NCI-H82 (cell line): Measurements from ENCODE around the gene FLT3.
"Not testable (repeated sequence)": the region's sequence is repeated elsewhere in the genome, so short reads cannot be mapped to it uniquely, and the experiment has no call there.

Source experiments
- DNase-seq: peaks from one replicate; lab custom pipeline; 2025; lab: John Stamatoyannopoulos, UW

FLT3 gene

DNA sequence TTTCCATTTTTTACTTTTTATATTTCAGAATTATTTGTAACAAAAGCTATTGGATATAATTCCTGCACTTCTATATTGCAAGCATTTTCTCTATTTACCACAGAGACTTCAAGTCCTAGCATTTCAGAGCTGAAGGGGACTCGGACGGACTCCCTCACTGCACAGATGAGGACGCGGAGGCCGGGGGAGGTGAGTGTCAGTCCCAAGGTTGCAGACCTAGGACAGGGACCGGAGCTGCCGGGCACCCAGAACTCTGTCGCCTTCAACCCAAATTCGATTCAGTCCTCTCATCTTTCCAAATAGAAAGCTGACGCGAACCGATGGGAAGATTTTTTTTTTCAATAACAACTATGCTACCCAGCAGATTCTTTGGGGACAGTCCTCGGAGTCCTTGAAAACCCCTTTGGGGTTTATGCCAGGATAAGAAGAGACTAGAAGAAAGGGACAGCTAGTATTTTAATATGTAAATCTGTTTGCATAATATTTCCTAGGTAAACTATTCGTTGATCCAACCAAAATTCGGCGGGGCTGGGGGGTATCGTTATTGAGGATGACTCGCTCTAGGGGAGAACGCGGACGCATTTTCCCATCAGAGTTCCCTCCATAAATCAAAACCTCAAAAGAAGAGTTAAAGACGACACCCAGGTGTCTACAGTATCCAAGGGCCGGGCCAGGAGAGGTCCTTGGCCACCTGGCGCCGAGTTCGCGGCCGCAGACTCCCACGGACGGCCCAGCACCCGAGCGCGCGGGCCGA is 803 bp downstream of the FLT3 start:
- peak; percentile 23 for DNase-seq

DNA sequence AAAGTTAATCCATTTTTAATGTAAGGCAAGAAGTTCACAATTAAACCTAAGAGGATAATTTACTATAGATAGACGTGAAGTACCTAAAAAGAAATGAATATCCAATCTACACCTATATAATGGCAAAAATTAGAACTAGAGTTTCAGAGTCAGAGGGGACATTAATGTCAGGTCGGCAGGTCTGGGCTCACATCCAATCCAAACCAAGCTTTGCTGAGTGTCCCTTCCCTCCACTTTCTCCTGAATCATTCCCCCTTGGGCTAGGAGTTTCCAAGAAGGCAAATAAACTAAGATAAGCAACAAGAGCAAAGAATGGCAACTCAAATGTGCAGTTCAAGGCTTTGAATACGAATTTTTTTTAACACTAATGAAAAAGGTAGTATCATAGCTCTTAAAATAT is 2.9 kb downstream of the FLT3 start:
- no peak for DNase-seq

DNA sequence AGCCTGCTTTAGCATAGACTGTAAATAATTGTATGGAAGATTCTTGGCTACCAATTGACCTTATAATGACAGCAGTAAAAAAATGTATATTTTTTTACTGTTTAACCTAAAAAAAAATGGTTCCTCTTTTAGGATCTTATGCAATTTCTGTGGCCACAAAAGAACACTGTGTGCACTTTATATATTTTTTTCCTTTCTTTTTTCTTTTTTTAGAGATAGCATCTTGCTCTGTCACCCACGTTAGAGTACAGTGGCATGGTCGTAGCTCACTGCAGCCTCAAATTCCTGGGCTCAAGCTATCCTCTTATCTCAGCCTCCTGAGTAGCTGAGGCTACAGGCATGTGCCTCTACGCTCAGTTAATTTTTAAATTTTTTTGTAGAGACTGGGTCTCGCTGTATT is 6.1 kb downstream of the FLT3 start:
- no peak for DNase-seq

DNA sequence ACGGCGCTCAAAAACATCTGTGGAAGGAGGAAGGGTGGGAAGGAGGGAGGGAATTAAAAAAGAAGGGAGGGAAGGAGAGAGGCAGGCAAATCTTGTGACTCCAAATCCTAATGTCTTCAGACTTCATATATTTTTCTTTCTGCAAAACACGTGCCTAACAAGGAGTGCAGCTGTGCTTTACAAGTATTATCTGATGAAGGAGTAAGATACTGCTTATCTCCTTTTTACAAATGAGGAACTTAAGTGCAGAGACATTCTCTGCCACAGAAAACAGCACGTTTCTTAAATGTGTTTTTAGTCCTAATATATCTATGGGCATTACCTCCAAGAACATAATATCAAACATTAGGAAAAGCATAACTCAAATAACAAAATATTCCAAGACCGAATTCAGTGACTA is 6.5 kb downstream of the FLT3 start:
- no peak for DNase-seq

DNA sequence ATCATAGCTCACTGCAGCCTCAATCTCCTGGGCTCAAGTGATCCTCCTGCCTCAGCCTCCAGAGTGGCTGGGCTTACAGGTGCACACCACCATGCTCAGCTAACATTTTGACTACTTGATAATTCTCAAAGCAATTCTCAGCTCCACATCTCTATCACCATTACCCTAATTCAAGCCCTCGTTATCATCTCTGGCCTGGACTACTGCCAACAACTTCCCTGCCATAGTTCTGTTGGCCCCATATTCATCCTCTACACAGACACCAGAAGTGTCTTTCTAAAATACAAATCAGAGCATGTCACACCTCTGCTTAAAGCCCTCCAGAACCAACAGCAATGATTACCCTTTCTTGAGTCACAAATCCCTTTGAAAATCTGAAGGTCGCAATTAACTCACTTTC is 7.9 kb downstream of the FLT3 start:
- no peak for DNase-seq

DNA sequence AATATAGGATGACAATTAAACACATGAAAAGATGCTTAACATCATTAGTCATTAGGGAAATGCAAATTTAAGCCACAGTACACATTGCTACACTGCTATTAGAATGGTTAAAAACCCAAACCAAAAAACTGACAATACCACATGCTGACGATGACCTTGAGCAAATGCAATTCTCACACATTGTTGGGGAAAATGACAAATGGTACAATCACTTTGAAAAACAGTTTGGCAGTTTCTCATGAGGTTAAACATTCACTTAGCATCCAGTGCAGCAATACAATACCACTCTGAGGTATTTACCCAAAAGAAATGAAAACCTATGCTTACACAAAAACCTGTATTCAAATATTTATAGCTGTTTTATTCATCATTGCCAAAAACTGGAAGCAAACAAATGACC is 11.3 kb downstream of the FLT3 start:
- no peak for DNase-seq

DNA sequence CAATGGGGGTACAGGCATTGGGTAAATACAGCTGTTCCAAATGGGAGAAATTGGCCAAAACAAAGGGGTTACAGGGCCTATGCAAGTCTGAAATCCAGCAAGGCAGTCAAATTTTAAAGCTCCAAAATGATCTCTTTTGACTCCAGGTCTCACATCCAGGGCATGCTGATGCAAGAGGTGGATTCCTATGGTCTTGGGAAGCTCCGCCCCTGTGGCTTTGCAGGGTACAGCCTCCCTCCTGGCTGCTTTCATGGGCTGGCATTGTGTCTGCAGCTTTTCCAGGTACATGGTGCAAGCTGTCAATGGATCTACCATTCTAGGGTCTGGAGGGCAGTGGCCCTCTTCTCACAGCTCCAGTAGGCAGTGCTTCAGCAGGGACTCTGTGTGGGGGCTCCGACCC is 22.6 kb downstream of the FLT3 start:
- DNase-seq = not testable (repeated sequence)

DNA sequence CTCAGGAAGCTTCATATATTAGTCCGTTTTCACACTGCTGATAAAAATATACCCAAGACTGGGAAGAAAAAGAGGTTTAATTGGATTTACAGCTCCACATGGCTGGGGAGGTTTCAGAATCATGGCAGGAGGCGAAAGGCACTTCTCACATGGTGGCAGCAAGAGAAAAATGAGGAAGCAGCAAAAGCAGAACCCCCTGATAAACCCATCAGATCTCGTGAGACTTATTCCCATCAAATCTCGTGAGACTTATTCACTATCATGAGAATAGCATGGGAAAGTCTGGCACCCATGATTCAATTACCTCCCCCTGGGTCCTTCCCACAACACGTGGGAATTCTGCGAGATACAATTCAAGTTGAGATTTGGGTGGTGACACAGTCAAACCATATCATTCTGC is 23.1 kb downstream of the FLT3 start:
- DNase-seq = no peak

DNA sequence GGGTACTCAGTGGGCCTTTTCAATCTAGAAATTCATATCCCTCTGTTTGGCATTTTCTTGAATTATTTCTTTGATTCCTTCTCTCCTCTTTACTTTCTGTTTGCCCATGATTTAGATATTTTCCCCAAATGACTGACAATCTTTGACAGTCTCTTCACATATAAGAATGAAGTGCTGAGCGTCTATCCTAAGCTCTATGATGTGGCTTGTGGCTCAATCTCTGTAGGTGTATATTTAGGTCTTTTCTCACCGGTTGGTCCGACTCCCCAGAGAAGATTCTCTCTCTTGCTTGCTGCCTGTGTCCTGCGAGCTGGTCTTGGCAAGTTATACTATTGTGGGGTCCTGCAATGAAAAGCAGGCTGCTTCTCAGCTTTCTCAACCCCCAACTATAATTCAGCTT is 29.0 kb downstream of the FLT3 start:
- DNase-seq = no peak

DNA sequence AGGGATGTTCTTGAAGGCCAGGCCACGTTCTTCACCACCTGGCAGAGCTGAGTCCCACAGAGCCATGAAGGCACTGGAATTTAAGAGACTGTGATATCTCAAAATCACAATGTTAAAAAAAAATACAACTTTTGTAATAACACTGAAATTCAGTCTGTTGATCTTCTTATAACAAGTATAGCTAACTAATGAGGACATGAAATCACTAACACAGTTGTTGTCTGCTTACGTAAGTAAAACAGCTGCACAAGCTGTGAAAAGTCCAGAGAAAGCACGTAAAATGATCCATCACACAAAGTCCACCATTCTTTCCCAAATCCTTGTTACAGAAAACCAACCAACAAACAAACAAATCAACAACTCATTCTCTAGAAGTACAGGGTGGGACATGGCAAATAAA is 32.9 kb downstream of the FLT3 start:
- no peak for DNase-seq

DNA sequence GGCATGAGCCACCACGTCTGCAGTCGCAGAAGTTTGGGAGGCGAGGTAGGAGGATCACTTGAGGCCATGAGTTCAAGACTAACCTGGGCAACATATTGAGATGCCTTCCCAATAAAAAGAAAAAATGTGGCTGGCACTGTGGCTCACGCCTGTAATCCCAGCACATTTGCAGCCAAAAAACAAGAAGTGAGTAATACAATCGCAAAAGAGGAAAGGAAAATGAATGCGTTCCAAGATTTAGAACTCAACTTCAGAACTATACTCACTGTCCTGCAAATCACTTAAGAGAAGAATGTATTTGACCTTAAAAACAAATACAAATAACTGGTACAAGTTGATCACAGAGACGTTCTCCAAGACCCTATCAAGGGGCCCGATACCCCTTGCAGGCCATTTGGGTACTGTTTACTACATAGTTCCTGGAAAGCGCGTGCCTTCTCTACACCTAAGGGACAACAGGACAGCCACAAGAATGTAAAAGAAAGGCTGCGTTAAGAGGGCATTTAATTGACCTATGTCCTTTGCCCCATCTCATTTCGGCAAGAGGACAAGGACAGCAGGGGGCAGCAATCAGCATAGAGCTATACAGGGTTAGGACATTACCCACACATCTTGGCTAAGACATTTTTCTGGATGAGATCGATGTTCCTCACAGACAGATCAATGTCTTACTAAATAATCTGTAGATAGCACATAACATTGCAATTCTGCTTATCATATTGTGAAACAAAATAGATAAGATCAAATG is 41.3 kb downstream of the FLT3 start:
- DNase-seq = peak; percentile 75

DNA sequence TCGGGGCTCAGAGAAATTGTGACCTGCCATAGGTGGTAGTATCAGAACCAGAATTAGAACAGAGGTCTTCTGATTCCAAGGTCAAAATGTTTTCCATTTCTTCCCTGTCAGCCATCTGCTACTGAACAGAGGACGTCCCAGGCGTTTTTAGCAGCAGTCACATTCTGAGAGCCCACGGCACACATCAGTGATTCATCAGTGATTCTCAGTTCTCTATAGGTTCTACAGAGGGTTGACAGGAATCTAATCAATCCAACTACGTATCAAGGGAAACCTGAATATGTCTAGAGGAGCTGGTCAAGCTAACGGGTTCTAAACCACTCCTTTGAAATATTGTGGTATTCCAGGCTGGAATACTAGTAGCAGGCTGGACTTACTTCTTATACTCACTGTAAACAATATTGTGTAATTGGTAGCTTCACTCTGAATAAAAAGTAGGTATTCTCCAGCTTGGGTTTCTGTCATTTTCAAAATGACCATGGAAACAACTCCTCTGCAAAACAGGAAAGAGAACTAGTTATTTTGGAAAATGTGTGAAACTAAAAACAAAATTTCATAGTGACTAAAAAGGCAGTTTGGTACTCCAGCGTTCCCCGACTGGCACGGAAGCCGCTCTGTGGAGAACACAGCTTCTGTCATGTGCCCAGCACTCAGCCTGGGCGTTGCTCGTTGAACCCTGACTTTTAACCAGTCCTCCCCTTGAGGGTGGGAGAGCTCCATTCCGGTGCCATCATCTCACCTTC is 43.2 kb downstream of the FLT3 start:
- no peak for DNase-seq

DNA sequence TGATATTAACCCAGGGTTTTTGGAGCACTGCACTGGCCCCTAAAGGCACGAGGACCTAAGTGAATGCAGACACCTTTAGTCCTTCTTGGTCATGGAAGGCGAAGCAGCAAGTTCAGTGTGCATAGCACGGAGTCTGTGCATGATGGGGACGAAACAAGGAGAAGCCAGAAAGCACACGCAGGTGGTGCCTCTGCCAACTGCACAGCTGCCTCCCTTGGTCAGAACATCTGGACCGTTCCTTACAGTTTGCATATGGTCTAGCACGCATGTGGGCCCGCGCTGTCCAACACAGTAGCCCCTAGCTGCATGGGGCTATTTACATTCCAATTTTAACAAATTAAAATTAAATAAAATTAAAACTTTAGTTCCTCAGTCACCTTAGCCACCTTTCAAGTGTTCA is 44.0 kb downstream of the FLT3 start:
- no peak for DNase-seq

DNA sequence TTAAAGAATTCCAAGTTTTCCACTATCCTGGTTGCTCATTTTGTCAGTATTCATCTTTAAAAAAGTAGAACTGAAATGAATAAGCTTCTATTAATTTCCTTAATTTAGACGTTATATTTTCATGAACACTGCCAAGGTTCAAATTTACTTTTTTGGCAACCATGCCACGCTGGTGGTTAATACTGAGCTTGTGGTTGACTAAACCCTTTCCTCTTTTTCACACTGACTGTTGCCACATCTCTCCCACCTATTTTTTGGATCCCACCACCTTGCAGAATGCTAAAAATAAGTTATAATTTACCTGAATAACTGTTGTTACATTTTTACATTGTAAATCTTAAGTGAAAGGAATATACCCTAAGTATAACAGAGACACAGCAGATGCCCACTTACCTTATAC is 45.0 kb downstream of the FLT3 start:
- DNase-seq = no peak

DNA sequence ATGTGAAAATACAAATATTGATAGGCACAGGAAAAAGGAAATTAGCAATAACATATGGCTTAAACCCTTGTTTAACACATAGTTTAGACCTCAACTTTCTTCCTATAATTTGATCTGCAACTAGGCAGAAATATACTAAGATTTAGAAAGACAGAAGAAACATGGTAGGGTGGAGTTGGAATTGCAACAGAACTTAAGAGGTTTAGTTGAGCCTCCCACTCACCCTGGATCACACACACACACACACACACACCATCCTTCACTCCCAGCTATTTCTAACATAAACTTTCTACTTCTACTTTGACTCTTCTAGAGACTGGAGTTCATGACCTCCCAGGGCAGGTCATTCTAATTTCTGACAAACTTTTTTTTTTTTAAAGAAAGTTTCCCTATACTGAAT is 47.4 kb downstream of the FLT3 start:
- no peak for DNase-seq

DNA sequence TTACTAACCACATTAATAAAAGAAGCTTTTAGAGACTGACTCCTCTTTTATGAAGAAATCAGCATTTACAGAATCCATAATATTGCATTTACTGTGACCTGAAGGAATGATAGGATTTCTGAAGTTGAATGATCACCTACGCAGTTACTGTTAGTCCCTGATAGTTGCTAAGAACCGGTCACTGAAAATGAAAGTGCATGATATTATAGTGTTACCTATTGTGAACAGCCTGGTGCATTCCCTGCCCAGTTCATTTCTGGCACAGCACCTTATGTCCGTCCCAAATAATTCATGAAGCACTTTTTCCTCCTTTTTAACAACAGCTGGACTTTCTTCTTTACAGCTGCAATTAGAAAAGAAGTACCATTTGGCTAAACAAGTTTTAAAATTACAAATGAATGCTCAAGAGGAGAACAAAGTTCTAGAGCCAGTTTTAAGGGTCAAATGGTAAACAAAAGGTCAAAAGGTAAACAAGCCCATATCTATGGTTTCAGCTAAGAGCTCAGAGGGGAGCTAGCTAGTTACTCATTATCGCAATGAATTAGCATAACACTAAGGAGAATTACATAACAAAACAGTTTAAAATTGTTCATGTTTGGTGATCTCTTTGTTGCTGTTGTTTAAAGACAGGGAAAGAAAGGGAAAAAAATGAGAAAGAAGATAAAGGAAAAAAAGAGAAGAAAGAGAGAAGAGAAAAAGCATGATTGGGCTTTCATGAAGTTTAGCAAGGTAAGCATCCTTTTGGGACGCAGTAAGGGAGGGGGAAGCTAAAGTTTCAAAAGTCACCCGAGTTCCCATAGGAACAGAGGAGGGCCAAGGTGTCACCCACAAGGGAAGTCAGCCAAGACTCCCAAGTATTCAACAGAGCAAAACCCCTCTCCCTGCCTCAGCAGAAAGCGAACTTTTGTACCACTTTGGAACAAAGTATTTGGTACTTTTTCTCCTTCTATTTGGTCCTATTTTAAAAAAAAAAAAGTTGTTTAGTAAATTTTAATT is 50.2 kb downstream of the FLT3 start:
- DNase-seq = no peak

DNA sequence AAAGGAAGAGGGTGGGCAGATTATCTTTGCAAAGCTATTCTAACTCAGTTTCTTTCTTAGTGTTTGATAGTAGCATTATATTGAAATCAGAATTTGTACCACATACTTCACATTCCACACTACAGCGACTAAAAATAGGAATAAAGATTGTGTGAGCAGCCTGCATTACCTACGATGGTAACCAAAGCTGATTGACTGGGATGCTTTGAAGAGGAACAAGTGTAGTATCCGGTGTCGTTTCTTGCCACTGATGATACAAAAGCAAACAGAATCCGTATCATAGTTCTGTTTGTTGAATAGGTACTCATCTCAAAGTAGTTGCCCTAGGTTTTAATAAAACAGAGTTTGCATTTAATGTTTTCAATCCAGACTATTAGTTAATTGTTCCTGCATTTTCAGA is 51.2 kb downstream of the FLT3 start:
- no peak for DNase-seq

DNA sequence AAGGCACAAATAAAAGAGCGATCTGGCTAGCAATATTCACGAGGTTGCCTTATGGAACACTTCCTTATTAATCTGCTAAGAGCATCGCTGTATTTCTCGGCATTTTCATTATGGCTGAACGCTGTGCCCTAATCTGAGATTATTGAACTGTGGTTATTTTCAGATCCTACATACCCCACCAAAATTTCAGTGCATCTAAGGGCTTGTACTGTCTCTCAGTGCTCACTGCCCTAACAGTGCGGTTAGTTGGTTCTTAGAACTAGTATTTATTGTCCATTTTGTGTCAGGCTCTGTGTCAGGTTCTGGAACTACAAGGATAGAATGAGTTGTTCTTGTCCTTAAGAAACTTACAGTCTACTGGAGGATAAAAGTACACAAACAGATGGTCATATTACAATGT is 51.6 kb downstream of the FLT3 start:
- no peak for DNase-seq

DNA sequence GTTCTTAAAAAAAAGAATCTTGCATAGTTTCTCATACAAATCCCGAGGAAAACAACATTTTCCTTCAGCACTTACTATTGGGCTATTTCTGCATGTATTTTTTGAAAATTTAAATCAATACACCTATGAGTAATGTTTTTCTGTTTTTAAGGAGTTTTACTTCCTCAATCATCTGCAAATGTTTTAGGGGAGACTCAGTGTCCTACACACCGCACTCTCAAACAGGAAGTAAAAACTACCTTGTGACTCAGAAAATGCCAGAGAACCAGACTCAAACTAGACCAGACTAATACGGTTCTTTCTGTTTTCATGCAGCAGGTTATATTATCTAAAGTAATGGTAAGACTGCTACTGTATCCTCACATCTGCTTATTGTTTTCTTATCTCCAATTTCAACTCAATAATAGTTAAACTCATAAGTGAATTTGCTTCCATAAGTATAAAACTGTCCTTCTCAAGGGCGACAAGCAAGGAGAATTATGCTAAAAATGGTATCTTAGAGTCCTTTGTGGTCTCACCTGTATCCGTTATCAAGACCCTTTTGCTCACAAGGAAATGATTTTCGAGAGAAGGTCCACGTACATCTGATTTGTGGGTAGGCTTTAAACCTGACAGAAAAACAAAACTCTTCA is 52.5 kb downstream of the FLT3 start:
- DNase-seq = no peak

DNA sequence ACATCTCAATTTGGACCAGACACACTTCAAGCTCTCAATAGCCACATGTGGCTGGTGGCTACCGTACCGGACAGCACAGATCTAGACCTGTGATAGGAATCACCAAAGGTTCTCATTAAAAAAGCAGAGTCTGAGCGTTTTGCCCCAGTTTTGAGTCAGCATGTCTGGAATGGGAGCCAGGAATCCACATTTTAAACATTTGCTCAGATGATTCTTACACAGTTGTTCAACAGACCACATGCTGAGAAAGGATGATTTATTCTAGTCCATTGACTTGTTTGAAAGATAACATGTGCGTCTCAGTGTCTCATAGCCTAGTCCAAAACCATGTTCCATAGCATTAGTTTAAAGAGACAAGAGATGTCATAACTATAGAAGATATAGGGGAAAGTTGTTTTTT is 53.4 kb downstream of the FLT3 start:
- no peak for DNase-seq

DNA sequence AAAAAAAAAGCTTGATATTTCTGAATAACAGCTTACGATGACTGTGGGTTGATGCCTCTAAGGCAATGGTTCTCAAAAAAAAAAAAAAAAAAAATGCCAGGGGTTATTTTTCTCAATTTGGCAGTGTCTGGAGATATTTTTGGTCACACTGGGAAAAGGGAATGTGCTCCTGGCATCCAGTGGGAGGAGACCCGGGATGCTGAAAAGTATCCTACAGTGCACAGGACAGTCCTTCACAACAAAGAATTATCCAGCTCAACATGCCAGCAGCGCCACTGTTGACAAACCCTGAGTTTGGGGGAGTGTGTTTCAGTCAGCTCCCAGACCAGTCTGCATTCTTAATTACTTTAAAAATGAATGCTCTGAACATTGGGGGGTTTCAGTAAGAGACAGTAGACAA is 54.5 kb downstream of the FLT3 start:
- no peak for DNase-seq
